GM13977 (cell line): Measurements from ENCODE around the gene LACC1.
A peak's percentile ranks its signal among the peaks of the same experiment; 100 is the strongest.

Experiments used
- DNase-seq: peaks from one replicate; pipeline ENCODE4 v3.0.0; 2012; ENCODE audit warnings: low spot score
- CTCF ChIP-seq: IDR thresholded peaks from 2 replicates; pipeline ENCODE4 v1.5.1; 2012; ENCODE audit warnings: mild to moderate bottlenecking, control low read depth; ENCODE audit not compliant: insufficient read depth; ENCODE audit errors: extremely low read depth, missing control alignments
- in situ Hi-C: fragments of 300-500 bp; cut with MboI; formaldehyde crosslinking; loops from one replicate; pipeline ENCODE4 v1.12.0; 2022; ENCODE audit warnings: low sequenced_read_pairs, low pct_unique_long_range_greater_than_20kb, mixed read lengths, inconsistent platforms; ENCODE audit not compliant: unreplicated experiment

LACC1 gene

GRCh38 chr13:43872181-43872580, 7.5 kb upstream of the LACC1 start:
- DNase-seq = no peak
- in situ Hi-C loops = no loop called here
- TF ChIP-seq CTCF = no peak

- no peak for DNase-seq
- TF ChIP-seq CTCF = peak; percentile 46
- in situ Hi-C loops = no loop called here
These were observed 5.1 kb upstream of the LACC1 start for GRCh38 chr13:43874504-43875092.

GRCh38 chr13:43876366-43876765, 3.3 kb upstream of the LACC1 start:
- TF ChIP-seq CTCF = no peak
- no peak for DNase-seq
- in situ Hi-C loops = no loop called here

GRCh38 chr13:43877326-43877725, 2.4 kb upstream of the LACC1 start:
- no peak for DNase-seq
- no peak for TF ChIP-seq CTCF
- in situ Hi-C loops = no loop called here

DNA sequence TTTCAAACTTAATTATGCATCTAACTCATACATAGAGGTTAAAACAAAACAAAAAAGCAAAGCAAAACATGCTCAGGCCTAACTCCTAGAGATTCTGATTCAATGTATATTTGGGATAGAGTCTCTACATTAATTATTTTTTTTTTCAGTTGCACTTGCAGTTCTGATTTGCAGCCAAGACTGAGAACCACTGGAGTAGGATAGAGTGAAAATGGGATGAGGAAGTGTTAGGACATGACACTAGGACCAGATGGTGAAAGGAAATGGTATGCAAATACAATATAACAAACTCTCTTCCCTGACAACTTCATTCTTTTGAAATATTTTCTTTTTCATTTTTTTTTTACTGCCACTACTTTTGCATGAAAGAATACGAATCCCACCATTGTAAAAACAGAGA, 1.9 kb upstream of the LACC1 start:
- no peak for DNase-seq
- in situ Hi-C loops = no loop called here
- no peak for TF ChIP-seq CTCF

GRCh38 chr13:43878892-43879754, 581 bp upstream of the LACC1 start, which contains the start of gene CCDC122:
Gene CCDC122, minus strand, starts transcription at chr13:43879740. Its CDS starts 10,364 bp downstream, at chr13:43869376.
- peak; percentile 88 for DNase-seq
- no peak for TF ChIP-seq CTCF
- in situ Hi-C loops = no loop called here
